AG10803 (cell line): ENCODE results near the gene BAIAP2L2.
A peak's percentile ranks its signal among the peaks of the same experiment; 100 is the strongest.

Experiments
- DNase-seq: peaks from one replicate; pipeline ENCODE4 v3.0.0; 2010; ENCODE audit warnings: low read depth
- H3K4me3 ChIP-seq: 2 replicates; pipeline ENCODE4 v1.5.1; 2011; ENCODE audit warnings: mild to moderate bottlenecking, low read length, control low read depth
- CTCF ChIP-seq: conservative IDR thresholded peaks from 2 replicates; pipeline ENCODE4 v1.5.1; 2011; ENCODE audit warnings: mild to moderate bottlenecking, low read length, control low read depth, inconsistent platforms

BAIAP2L2 gene

GRCh38 chr22:38088629-38089473, 21.6 kb downstream of the BAIAP2L2 start:
- no peak for TF ChIP-seq CTCF
- DNase-seq = peak; percentile 27
- peak overlapping the region; percentile 35 for H3K4me3 ChIP-seq

- no peak for DNase-seq
- H3K4me3 ChIP-seq = no peak overlapping the region
- TF ChIP-seq CTCF = no peak
Measured at GRCh38 chr22:38087855-38088254, 22.6 kb downstream of the BAIAP2L2 start.

GRCh38 chr22:38086942-38087341, 23.5 kb downstream of the BAIAP2L2 start:
- no peak for DNase-seq
- no peak for TF ChIP-seq CTCF
- no peak overlapping the region for H3K4me3 ChIP-seq

- TF ChIP-seq CTCF = no peak
- no peak overlapping the region for H3K4me3 ChIP-seq
- no peak for DNase-seq
Measured at GRCh38 chr22:38086001-38086845, 24.3 kb downstream of the BAIAP2L2 start.

GRCh38 chr22:38085501-38085900, 25.0 kb downstream of the BAIAP2L2 start:
- TF ChIP-seq CTCF = no peak
- no peak overlapping the region for H3K4me3 ChIP-seq
- DNase-seq = no peak

- TF ChIP-seq CTCF = no peak
- H3K4me3 ChIP-seq = no peak overlapping the region
- no peak for DNase-seq
Measured at GRCh38 chr22:38085056-38085455, 25.4 kb downstream of the BAIAP2L2 start.
